ENCODE results near the gene PRDM15. TPM values are rescaled to one million over a fixed set of nuclear protein-coding genes. Genes with fewer than 3 reads are reported as not detected.

PRDM15 gene
- total and polyA plus RNA-seq, 2 donors (not counting 1 experiment from before 2014, with no cell fraction given) = 2.3 to 3.6 TPM

- DNase-seq (ENCODE audit: low read depth in 2 of 2) = no peak
- H3K4me3 ChIP-seq (replicated peaks in 1 of 4; ENCODE audit: control extremely low read depth in 1 of 4, insufficient read depth in 1 of 4, low read depth in 3 of 4, low read length in 4 of 4) = no peak overlapping the region
Observed at GRCh38 chr21:41815652-41816582, 63.2 kb downstream of the PRDM15 start.

GRCh38 chr21:41813226-41813625 lies 65.9 kb downstream of the PRDM15 start:
- Histone ChIP-seq H2AFZ (ENCODE audit: low read length) (no peak overlapping the region), H3K9me3 (ENCODE audit: control insufficient read depth, insufficient read depth, low read depth, low read length) (no peaks in the 10 kb centered on the region), H3K27me3 (ENCODE audit: control insufficient read depth, insufficient read depth, low read length) (no peaks in the 10 kb centered on the region), H3K9ac (ENCODE audit: insufficient read depth, low read length) (no peak overlapping the region), H3K27ac (ENCODE audit: insufficient read depth, low read length) (no peak overlapping the region), H3K36me3 (ENCODE audit: control insufficient read depth, insufficient read depth, low read length) (peaks cover 7% of the 10 kb centered on the region), H3K4me1 (ENCODE audit: control insufficient read depth, extremely low read depth, insufficient read depth, low read length) (no peaks in the 10 kb centered on the region), H3K79me2 (ENCODE audit: control insufficient read depth, insufficient read depth, low read length) (no peaks in the 10 kb centered on the region), H3K4me2 (ENCODE audit: extremely low read depth, insufficient read depth, low read length) (no peak overlapping the region), H4K20me1 (ENCODE audit: control insufficient read depth, extremely low read depth, insufficient read depth, low read length) (peaks cover 2% of the 10 kb centered on the region), H3K4me3 (replicated peaks in 1 of 4; ENCODE audit: control extremely low read depth in 1 of 4, insufficient read depth in 1 of 4, low read depth in 3 of 4, low read length in 4 of 4) (no peak overlapping the region)
- no peak for DNase-seq (ENCODE audit: low read depth in 2 of 2)
- TF ChIP-seq EZH2 (IDR thresholded peaks at IDR 0.05; ENCODE audit: low read length, missing control alignments) = no peak
- TF ChIP-seq, protein P1, sequence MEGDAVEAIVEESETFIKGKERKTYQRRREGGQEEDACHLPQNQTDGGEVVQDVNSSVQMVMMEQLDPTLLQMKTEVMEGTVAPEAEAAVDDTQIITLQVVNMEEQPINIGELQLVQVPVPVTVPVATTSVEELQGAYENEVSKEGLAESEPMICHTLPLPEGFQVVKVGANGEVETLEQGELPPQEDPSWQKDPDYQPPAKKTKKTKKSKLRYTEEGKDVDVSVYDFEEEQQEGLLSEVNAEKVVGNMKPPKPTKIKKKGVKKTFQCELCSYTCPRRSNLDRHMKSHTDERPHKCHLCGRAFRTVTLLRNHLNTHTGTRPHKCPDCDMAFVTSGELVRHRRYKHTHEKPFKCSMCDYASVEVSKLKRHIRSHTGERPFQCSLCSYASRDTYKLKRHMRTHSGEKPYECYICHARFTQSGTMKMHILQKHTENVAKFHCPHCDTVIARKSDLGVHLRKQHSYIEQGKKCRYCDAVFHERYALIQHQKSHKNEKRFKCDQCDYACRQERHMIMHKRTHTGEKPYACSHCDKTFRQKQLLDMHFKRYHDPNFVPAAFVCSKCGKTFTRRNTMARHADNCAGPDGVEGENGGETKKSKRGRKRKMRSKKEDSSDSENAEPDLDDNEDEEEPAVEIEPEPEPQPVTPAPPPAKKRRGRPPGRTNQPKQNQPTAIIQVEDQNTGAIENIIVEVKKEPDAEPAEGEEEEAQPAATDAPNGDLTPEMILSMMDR (conservative IDR thresholded peaks at IDR 0.05 in 1 of 2, IDR thresholded peaks at IDR 0.05 in 1 of 2; ENCODE audit: low read depth in 1 of 2, low read length in 2 of 2) = no peak

More at GRCh38 chr21:41815652-41816582, 63.2 kb downstream of the PRDM15 start:
- Histone ChIP-seq H3K9ac (ENCODE audit: insufficient read depth, low read length) (no peak overlapping the region), H3K4me2 (ENCODE audit: extremely low read depth, insufficient read depth, low read length) (no peak overlapping the region), H3K79me2 (ENCODE audit: control insufficient read depth, insufficient read depth, low read length) (no peaks in the 10 kb centered on the region), H3K4me1 (ENCODE audit: control insufficient read depth, extremely low read depth, insufficient read depth, low read length) (no peaks in the 10 kb centered on the region), H3K36me3 (ENCODE audit: control insufficient read depth, insufficient read depth, low read length) (peaks cover 1% of the 10 kb centered on the region), H3K27ac (ENCODE audit: insufficient read depth, low read length) (no peak overlapping the region), H3K9me3 (ENCODE audit: control insufficient read depth, insufficient read depth, low read depth, low read length) (no peaks in the 10 kb centered on the region), H4K20me1 (ENCODE audit: control insufficient read depth, extremely low read depth, insufficient read depth, low read length) (peaks cover 2% of the 10 kb centered on the region), H3K27me3 (ENCODE audit: control insufficient read depth, insufficient read depth, low read length) (no peaks in the 10 kb centered on the region), H2AFZ (ENCODE audit: low read length) (no peak overlapping the region)
- TF ChIP-seq, protein P1 (conservative IDR thresholded peaks at IDR 0.05 in 1 of 2, IDR thresholded peaks at IDR 0.05 in 1 of 2; ENCODE audit: low read depth in 1 of 2, low read length in 2 of 2) = no peak
- TF ChIP-seq EZH2 (IDR thresholded peaks at IDR 0.05; ENCODE audit: low read length, missing control alignments) = no peak

DNA sequence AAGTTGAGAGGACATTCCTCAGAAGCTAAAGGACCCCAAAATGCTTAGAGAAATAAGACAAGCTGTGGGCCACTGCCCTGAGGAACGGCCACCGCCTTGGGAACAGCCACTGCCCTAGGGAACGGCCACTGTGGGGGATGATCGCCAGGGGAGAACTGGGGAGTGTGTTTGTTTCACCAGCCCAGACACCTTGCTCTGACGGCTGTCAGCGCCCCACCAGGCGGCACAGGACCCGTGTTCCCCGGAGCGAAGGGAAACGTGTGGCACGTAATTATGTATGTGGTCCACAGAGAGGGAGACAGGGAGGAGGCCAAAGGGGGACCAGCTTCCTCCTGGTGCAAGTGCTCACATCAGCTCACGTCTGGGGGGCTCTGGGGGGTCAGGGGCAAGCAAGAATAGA lies 66.5 kb downstream of the PRDM15 start:
- DNase-seq (ENCODE audit: low read depth in 2 of 2) = no peak
- H3K27ac ChIP-seq (ENCODE audit: insufficient read depth, low read length) = no peak overlapping the region
- no peaks in the 10 kb centered on the region for H3K79me2 ChIP-seq (ENCODE audit: control insufficient read depth, insufficient read depth, low read length)
- no peak overlapping the region for H3K9ac ChIP-seq (ENCODE audit: insufficient read depth, low read length)
- H3K36me3 ChIP-seq (ENCODE audit: control insufficient read depth, insufficient read depth, low read length) = peaks cover 7% of the 10 kb centered on the region
- H4K20me1 ChIP-seq (ENCODE audit: control insufficient read depth, extremely low read depth, insufficient read depth, low read length) = peaks cover 2% of the 10 kb centered on the region
- no peak overlapping the region for H2AFZ ChIP-seq (ENCODE audit: low read length)
- no peaks in the 10 kb centered on the region for H3K9me3 ChIP-seq (ENCODE audit: control insufficient read depth, insufficient read depth, low read depth, low read length)
- TF ChIP-seq EZH2 (IDR thresholded peaks at IDR 0.05; ENCODE audit: low read length, missing control alignments) = no peak
- TF ChIP-seq, protein P1 (conservative IDR thresholded peaks at IDR 0.05 in 1 of 2, IDR thresholded peaks at IDR 0.05 in 1 of 2; ENCODE audit: low read depth in 1 of 2, low read length in 2 of 2) = no peak
- H3K4me1 ChIP-seq (ENCODE audit: control insufficient read depth, extremely low read depth, insufficient read depth, low read length) = no peaks in the 10 kb centered on the region
- H3K27me3 ChIP-seq (ENCODE audit: control insufficient read depth, insufficient read depth, low read length) = no peaks in the 10 kb centered on the region
- no peak overlapping the region for H3K4me2 ChIP-seq (ENCODE audit: extremely low read depth, insufficient read depth, low read length)
- H3K4me3 ChIP-seq (replicated peaks in 1 of 4; ENCODE audit: control extremely low read depth in 1 of 4, insufficient read depth in 1 of 4, low read depth in 3 of 4, low read length in 4 of 4) = no peak overlapping the region

Measured in fibroblast of lung (primary cell).